ENCODE data around the gene SLC46A1.

DNA sequence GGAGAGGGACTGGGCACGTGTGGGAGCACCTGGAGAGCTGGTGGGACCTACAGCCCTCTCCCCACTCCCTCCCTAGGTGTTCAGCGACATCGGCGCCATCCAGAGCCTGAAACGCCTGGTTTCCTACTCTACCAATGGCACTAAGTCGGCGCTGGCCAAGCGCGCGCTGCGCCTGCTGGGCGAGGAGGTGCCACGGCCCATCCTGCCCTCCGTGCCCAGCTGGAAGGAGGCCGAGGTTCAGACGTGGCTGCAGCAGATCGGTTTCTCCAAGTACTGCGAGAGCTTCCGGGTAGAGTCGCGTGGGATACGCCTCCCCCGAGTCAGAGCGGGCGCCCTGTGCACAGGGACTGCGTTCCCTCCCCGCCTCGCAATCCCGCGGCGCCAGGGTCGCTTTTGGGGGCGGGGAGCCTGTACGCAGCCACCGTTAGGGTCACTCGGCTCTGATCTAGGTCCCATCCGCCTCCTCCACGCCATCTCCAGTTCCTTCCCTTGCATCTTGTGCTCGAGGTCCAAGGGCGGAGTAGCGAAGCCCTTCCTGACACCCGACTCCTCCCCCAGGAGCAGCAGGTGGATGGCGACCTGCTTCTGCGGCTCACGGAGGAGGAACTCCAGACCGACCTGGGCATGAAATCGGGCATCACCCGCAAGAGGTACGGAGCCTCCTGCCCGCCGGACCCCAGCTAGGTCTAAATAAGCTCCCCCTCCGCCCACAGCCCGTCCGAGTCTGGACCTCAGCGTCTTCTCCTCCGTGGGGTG is 21.6 kb downstream of the SLC46A1 start:
- TF ChIP-seq ZBTB7B (CRISPR knock-in tag; IDR thresholded peaks at IDR 0.05) (no peak), POLR2A (IDR thresholded peaks at IDR 0.05; ENCODE audit: insufficient read depth in 1 of 2, low read depth in 2 of 2, low read length in 2 of 2) (no peak), ERF (CRISPR knock-in tag; IDR thresholded peaks at IDR 0.05) (no peak), TCF7 (IDR thresholded peaks at IDR 0.05; ENCODE audit: low read depth) (no peak), CHD4 (IDR thresholded peaks at IDR 0.05; ENCODE audit: borderline replicate concordance, low read length) (no peak), POLR2AphosphoS5 (IDR thresholded peaks at IDR 0.05; ENCODE audit: low read depth, low read length) (no peak), MTA1 (CRISPR knock-in tag; IDR thresholded peaks at IDR 0.05; ENCODE audit: borderline replicate concordance) (no peak), NCOR1 (IDR thresholded peaks at IDR 0.05; ENCODE audit: borderline replicate concordance, low read length) (no peak), ZNF274 (CRISPR knock-in tag; IDR thresholded peaks at IDR 0.05) (no peak)
- TF ChIP-seq, protein P1, sequence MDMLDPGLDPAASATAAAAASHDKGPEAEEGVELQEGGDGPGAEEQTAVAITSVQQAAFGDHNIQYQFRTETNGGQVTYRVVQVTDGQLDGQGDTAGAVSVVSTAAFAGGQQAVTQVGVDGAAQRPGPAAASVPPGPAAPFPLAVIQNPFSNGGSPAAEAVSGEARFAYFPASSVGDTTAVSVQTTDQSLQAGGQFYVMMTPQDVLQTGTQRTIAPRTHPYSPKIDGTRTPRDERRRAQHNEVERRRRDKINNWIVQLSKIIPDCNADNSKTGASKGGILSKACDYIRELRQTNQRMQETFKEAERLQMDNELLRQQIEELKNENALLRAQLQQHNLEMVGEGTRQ (IDR thresholded peaks at IDR 0.05; ENCODE audit: low read depth, low read length), result no peak
- TF ChIP-seq, protein P1 (CRISPR knock-in tag; IDR thresholded peaks at IDR 0.05; ENCODE audit: borderline replicate concordance), result no peak
- TF ChIP-seq, protein P2, sequence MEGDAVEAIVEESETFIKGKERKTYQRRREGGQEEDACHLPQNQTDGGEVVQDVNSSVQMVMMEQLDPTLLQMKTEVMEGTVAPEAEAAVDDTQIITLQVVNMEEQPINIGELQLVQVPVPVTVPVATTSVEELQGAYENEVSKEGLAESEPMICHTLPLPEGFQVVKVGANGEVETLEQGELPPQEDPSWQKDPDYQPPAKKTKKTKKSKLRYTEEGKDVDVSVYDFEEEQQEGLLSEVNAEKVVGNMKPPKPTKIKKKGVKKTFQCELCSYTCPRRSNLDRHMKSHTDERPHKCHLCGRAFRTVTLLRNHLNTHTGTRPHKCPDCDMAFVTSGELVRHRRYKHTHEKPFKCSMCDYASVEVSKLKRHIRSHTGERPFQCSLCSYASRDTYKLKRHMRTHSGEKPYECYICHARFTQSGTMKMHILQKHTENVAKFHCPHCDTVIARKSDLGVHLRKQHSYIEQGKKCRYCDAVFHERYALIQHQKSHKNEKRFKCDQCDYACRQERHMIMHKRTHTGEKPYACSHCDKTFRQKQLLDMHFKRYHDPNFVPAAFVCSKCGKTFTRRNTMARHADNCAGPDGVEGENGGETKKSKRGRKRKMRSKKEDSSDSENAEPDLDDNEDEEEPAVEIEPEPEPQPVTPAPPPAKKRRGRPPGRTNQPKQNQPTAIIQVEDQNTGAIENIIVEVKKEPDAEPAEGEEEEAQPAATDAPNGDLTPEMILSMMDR (CRISPR knock-in tag; IDR thresholded peaks at IDR 0.05), result no peak
- TF ChIP-seq, protein P3, sequence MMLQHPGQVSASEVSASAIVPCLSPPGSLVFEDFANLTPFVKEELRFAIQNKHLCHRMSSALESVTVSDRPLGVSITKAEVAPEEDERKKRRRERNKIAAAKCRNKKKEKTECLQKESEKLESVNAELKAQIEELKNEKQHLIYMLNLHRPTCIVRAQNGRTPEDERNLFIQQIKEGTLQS (CRISPR knock-in tag; IDR thresholded peaks at IDR 0.05), result no peak
- TF ChIP-seq, protein P4, sequence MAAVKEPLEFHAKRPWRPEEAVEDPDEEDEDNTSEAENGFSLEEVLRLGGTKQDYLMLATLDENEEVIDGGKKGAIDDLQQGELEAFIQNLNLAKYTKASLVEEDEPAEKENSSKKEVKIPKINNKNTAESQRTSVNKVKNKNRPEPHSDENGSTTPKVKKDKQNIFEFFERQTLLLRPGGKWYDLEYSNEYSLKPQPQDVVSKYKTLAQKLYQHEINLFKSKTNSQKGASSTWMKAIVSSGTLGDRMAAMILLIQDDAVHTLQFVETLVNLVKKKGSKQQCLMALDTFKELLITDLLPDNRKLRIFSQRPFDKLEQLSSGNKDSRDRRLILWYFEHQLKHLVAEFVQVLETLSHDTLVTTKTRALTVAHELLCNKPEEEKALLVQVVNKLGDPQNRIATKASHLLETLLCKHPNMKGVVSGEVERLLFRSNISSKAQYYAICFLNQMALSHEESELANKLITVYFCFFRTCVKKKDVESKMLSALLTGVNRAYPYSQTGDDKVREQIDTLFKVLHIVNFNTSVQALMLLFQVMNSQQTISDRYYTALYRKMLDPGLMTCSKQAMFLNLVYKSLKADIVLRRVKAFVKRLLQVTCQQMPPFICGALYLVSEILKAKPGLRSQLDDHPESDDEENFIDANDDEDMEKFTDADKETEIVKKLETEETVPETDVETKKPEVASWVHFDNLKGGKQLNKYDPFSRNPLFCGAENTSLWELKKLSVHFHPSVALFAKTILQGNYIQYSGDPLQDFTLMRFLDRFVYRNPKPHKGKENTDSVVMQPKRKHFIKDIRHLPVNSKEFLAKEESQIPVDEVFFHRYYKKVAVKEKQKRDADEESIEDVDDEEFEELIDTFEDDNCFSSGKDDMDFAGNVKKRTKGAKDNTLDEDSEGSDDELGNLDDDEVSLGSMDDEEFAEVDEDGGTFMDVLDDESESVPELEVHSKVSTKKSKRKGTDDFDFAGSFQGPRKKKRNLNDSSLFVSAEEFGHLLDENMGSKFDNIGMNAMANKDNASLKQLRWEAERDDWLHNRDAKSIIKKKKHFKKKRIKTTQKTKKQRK (IDR thresholded peaks at IDR 0.05; ENCODE audit: low read length), result no peak
- TF ChIP-seq, protein P5, sequence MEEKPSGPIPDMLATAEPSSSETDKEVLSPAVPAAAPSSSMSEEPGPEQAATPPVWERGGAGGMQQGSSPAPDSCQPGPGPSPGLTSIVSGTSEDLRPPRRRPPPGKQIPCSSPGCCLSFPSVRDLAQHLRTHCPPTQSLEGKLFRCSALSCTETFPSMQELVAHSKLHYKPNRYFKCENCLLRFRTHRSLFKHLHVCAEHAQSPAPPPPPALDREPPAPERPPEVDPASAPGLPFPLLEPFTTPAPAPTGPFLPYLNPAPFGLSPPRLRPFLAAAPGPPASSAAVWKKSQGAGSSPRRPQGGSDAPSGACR (CRISPR knock-in tag; IDR thresholded peaks at IDR 0.05), result no peak
